NCI-H2227 (cell line): Measurements from ENCODE around the gene MZT2A.
A peak's percentile ranks its signal among the peaks of the same experiment; 100 is the strongest.
"Not testable (repeated sequence)": the region's sequence is repeated elsewhere in the genome, so short reads cannot be mapped to it uniquely, and the experiment has no call there.

Experiments
- DNase-seq: peaks from one replicate; lab custom pipeline; 2025; ENCODE audit not compliant: unreplicated experiment; lab: John Stamatoyannopoulos, UW

MZT2A gene

DNA sequence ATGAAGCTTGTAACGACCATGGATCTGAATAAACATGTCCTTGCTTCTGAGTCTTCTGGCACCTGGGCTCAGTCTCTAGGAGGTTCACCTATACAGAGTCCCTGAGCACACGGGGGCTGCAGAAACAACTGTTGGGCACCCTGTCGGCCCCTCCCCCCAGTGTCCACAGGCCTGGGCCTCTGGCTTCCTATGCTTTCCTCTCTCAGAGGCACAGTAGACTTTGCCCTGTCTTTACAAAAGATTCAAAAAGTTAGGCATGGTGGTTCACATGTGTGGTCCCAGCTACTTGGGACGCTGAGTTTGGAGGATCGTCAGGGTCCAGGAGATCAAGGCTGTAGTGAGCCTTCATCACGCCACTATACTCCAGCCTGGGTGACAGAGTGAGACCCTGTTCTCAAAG is 29.3 kb upstream of the MZT2A start:
- DNase-seq, result not testable (repeated sequence)

- DNase-seq, result no peak
These were observed 28.3 kb upstream of the MZT2A start for GRCh38 chr2:131520526-131520925.

GRCh38 chr2:131519871-131520470 is 27.8 kb upstream of the MZT2A start:
- not testable (repeated sequence) for DNase-seq

DNA sequence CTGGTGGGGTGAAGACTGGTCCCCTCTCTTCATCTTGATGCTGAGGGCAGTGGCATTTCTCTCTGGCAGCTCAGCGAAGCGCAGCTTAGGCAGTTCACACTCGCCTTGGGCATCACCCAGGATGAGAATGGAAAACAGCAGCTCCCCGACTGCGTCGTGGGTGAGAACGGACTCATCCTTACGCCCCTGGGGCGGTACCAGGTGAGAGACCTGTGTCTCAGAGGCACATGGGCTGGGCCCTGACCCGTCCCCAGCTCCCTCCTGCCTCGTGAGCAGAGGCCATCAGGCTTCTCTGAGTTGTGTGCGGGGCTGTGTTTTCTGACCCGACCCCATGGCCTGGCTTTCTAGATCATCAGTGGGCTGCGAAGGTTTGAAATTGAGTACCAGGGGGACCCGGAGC is 27.3 kb upstream of the MZT2A start:
- no peak for DNase-seq

- not testable (repeated sequence) for DNase-seq
These were observed 26.3 kb upstream of the MZT2A start for GRCh38 chr2:131518531-131518930.

DNA sequence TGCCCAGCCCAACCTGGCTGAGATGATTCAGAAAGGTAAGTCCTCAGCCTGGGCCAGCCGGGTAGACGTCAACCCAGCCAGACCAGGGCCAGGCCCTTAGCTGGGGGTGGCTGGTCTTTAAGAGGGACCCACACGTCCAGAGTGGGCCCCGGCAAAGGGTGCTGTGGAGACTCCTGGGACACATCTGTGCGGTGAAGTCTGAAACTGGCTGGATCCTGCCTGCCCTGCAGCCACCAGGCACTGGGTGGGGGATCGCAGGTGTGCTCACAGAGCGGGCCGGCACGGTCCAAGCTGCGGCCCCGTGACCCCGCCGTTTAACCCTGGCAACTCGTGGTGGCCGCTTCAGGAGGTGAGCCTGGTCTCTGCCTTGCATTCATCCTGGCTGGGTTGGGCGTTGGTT is 25.7 kb upstream of the MZT2A start:
- DNase-seq, result not testable (repeated sequence)

DNA sequence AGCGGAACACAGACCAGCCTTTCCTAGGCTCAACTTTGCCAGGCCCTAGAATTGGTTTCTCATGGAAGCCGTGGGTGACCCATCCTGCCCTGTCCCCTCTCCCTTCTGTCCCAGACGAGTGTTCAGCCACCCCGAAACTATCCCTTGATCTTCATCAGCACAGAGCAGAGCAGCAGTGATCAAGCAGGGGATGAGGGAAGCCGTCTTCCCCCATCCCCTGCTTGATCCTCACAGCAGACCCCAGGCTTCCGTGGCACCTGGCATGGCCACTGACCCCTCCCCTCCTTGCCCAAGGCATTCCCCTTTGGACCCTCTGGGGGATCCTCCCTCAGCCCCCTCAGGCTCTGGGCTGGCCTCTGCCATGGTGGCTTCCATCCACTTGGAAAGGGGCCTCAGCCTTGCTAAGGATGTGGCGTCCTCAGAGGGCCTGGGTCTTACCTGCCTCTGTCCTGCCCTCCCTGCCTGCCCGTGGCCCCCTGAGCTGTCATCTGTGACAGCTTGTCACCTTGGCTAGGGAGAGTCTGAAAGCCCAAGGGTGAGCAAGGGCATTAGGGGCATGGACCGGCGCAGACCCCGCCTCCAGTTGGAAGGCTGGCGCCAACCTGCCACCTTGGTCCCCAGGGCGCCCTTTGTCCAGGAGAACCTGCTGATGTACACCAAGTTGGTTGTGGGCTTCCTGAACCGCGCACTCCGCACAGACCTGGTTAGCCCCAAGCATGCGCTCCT is 25.1 kb upstream of the MZT2A start:
- no peak for DNase-seq

DNA sequence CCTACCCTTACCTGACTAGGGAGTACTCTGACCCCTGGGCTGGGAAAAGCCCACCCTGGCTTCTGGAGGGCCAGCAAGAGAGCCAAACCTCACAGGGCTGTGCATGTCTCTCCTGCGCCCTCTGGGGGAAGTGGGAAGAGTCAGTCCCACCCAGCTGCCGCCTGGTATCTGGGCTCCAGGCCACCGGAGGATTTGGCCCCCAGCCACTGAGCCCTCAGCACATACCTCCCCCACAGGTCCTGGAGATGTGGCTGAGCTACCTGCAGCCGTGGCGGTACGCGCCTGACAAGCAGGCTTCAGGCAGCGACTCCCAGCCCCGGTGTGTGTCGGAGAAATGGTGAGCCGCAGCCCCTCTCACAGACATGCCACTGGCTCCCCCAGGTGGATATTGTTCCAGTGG is 24.4 kb upstream of the MZT2A start:
- peak; percentile 16 for DNase-seq

GRCh38 chr2:131516011-131516410 is 23.8 kb upstream of the MZT2A start:
- DNase-seq, result no peak

DNA sequence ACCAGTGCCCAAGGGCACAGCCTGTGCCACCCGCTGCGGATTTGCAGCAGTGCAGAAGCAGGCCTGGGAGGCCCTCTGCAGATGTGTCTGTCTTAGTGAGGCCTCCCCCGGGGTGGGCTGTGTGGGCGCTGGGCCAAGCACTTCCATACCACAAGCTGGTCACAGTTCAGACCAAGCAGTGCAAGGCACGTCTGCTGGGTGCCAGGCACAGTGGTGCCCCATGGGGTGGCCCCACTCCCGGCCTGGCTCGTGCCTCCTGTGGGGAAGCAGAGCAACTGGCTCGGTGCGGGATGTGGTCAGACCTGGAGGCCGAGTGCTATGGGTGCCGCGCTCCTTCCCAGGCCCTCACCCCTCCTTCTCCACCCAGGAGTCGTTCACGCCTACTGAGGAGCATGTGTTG is 23.0 kb upstream of the MZT2A start:
- not testable (repeated sequence) for DNase-seq

DNA sequence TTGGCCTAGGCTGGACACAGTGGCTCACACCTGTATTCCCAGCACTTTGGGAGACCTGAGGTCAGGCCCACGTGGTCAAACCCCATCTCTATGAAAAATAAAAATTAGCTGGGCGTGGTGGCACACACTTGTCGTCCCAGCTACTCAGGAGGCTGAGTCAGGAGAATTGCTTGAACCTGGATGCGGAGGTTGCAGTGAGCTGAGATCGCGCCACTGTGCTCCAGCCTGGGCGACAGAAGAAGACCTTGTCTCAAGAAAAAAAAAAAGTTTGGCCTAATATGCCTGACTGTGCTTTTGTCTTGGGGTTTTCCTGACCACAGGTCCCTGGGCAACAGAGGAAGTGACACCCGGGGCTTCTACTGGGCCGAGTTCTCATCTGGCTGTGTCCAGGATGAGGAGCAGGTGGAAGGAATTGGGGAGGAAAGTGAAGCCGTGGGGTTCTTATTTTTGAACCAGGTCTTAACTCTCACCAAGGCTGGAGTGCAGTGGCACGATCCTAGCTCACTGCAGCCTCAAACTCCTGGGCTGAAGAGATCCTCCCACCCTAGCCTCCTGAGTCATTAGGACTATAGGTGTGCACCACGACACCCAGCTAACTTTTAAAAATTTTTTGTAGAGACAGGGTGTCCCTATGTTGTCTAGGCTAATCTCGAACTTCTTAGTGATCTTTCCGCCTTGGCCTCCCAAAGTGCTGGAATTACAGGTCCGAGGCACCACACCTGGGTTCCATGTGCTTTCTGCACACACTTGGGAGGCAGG is 22.4 kb upstream of the MZT2A start:
- DNase-seq, result not testable (repeated sequence)

GRCh38 chr2:131511969-131512870 is 20.0 kb upstream of the MZT2A start:
- not testable (repeated sequence) for DNase-seq

DNA sequence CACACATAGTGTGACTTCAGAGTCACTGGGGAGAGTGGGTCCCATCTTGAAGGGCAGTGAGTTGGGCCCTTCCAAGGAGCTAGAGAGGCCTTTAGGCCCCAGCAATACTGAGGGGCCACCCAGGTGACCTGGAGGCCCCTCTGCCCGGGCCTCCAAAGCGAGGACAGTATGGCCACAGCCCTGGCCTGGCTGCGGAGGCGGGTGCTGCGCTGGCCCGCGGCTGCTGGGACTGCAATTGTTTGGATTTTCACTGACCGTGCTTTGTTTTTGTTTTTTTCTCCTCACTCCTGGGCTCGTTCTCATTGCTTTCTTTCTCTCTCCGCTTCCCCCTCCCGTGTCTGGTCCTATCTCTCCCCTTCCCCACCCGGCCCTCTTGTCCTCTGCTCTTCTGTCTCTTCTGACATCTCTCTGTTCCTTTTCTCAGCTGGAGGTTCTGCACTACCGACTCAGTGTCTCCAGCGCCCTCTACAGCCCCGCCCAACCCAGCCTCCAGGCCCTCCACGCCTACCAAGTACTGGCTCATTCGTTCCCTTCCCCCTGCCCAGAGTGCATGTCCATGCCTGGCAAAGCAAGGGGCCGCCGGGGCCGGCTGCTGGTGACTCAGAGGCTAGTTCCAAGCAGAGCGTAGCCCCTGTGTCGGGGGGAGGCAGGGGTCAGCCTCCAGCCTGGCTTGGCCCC is 19.2 kb upstream of the MZT2A start:
- DNase-seq, result not testable (repeated sequence)

- DNase-seq, result no peak
These were observed 17.4 kb upstream of the MZT2A start for GRCh38 chr2:131509615-131510014.

DNA sequence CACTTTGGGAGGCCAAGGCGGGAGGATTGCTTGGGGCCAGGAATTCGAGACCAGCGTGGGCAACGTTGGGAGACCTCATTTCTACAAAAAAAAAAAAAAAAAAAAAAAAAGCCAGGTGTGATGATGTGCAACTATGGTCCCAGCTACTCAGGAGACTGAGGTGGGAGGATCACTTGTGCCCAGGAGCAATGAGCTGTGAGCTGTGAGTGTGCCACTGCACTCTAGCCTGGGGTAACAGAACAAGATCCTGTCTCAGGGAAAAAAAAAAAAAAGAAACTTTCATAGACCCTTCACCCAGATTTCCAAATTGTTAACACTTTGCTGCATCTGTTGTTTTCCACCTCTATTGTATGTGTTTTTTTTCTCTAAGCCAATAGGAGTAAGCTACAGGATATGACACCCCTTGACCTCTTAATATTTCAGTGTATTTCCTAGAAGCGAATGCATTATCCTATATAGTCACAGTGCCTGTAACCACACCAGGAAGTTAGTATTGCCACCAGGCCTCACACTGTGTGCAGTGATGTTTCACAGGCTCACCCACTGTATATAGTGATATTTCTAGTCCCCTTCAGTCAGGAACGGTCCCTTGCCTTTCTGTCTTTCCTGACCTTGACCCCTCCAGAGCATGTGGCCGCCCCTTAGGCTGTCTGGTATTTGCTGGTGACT is 12.0 kb upstream of the MZT2A start:
- DNase-seq, result not testable (repeated sequence)

- not testable (repeated sequence) for DNase-seq
These were observed 11.4 kb upstream of the MZT2A start for GRCh38 chr2:131503587-131503986.

DNA sequence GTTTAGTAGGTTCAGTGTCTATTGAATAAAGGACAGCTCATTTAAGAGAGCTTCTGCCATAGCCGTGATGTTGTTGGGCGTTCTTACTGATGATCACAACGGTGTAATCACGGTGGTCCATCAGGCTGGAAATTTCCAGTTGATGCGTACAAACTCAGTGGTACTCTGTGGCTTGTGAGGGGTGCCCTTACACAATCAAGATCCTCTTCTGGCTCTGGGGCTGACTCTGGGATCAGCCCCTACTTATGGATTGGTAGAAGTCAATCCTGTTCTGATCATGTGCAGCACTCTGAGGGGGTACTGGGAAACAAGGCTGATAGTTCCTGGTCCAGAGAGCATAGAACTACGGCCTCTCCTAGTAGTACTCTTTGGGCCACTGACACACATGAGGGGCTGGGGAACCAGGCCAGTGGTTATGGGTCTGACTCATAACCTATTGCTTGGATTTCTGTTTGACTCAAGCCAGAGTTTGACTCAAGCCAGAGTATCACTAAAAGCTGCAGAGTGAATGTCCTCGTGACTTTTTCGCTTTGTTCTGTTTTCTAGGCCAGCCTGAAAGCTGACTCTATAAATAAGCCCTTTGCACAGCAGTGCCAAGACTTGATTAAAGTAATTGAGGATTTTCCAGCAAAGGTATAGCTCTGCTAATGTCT is 6.2 kb upstream of the MZT2A start:
- DNase-seq, result not testable (repeated sequence)

GRCh38 chr2:131495506-131495905 is 3.3 kb upstream of the MZT2A start:
- not testable (repeated sequence) for DNase-seq

GRCh38 chr2:131493199-131493968 is 1.2 kb upstream of the MZT2A start:
- DNase-seq, result no peak
